NCI-H748 (cell line): Measurements from ENCODE around the gene MAST3.
"Not testable (repeated sequence)": the region's sequence is repeated elsewhere in the genome, so short reads cannot be mapped to it uniquely, and the experiment has no call there.

Source experiments
- DNase-seq: peaks from one replicate; lab custom pipeline; 2025; ENCODE audit not compliant: unreplicated experiment; lab: John Stamatoyannopoulos, UW

Gene MAST3

GRCh38 chr19:18085702-18086457, 11.7 kb upstream of the MAST3 start:
- no peak for DNase-seq

- no peak for DNase-seq
These were observed 10.9 kb upstream of the MAST3 start, which contains the start of gene IL12RB1 for GRCh38 chr19:18086590-18087138. Gene IL12RB1 (minus strand): TSS chr19:18086934. CDS start chr19:18086823, 111 bp downstream.

- not testable (repeated sequence) for DNase-seq
These were observed 8.5 kb upstream of the MAST3 start for GRCh38 chr19:18089096-18089541.

GRCh38 chr19:18089726-18090125, 7.9 kb upstream of the MAST3 start:
- no peak for DNase-seq

- no peak for DNase-seq
These were observed 6.9 kb upstream of the MAST3 start for GRCh38 chr19:18090545-18091216.

- no peak for DNase-seq
These were observed 6.4 kb upstream of the MAST3 start for GRCh38 chr19:18091217-18091608.

- DNase-seq, result peak; percentile 1
These were observed 4.0 kb upstream of the MAST3 start for GRCh38 chr19:18093439-18094161.

- no peak for DNase-seq
These were observed 1.3 kb upstream of the MAST3 start for GRCh38 chr19:18096258-18096657.

- DNase-seq, result no peak
These were observed 664 bp downstream of the MAST3 start for GRCh38 chr19:18097993-18098890.

- peak; percentile 4 for DNase-seq
These were observed 1.5 kb downstream of the MAST3 start for GRCh38 chr19:18098891-18099622.

- DNase-seq, result no peak
These were observed 2.0 kb downstream of the MAST3 start for GRCh38 chr19:18099623-18099995.

GRCh38 chr19:18100710-18101109, 3.1 kb downstream of the MAST3 start:
- DNase-seq, result no peak

GRCh38 chr19:18101268-18101667, 3.7 kb downstream of the MAST3 start:
- DNase-seq, result no peak

GRCh38 chr19:18102916-18103542, 5.5 kb downstream of the MAST3 start:
- DNase-seq, result no peak

GRCh38 chr19:18104793-18105131, 7.2 kb downstream of the MAST3 start:
- DNase-seq, result no peak

GRCh38 chr19:18105259-18105658, 7.7 kb downstream of the MAST3 start:
- not testable (repeated sequence) for DNase-seq

GRCh38 chr19:18107235-18107634, 9.7 kb downstream of the MAST3 start:
- no peak for DNase-seq

GRCh38 chr19:18108897-18109296, 11.3 kb downstream of the MAST3 start:
- no peak for DNase-seq

GRCh38 chr19:18109341-18109732, 11.8 kb downstream of the MAST3 start:
- DNase-seq, result no peak
